HEK293T (cell line): ENCODE data around the gene FAM89A.

Experiments used
- CTCF ChIA-PET: fragments of 350-600 bp; formaldehyde crosslinking; extraction: SDS; loops from one replicate; lab custom pipeline; 2021; ENCODE audit warnings: antibody characterized with exemption, inconsistent platforms; lab: Yijun Ruan, JAX
- POLR2A ChIA-PET: fragments of 350-600 bp; formaldehyde crosslinking; extraction: SDS; loops from one replicate; lab custom pipeline; 2020; ENCODE audit warnings: antibody characterized with exemption, inconsistent platforms; lab: Yijun Ruan, JAX
- DNase-seq: peaks from one replicate; pipeline ENCODE4 v3.0.0; 2012; ENCODE audit warnings: mixed read lengths; ENCODE audit errors: extremely low spot score
- ARNT ChIP-seq: fragments of 450-650 bp; IDR thresholded peaks from 2 replicates; pipeline ENCODE4 v1.6.1; 2017; ENCODE audit warnings: mild to moderate bottlenecking
- BHLHE40 ChIP-seq: fragments of 450-650 bp; IDR thresholded peaks from 2 replicates; pipeline ENCODE4 v1.6.1; 2016; ENCODE audit warnings: mild to moderate bottlenecking, moderate library complexity, borderline replicate concordance
- CTBP1 ChIP-seq: fragments of 450-650 bp; IDR thresholded peaks from 2 replicates; pipeline ENCODE4 v1.6.1; 2016; ENCODE audit warnings: borderline replicate concordance
- ELF4 ChIP-seq: fragments of 450-650 bp; IDR thresholded peaks from 2 replicates; pipeline ENCODE4 v1.6.1; 2017; ENCODE audit warnings: antibody characterized with exemption
- FOXA1 ChIP-seq: fragments of 450-650 bp; IDR thresholded peaks from 2 replicates; pipeline ENCODE4 v1.6.1; 2016; ENCODE audit warnings: mild to moderate bottlenecking
- FOXK2 ChIP-seq: fragments of 450-650 bp; IDR thresholded peaks from 2 replicates; pipeline ENCODE4 v1.6.1; 2016; ENCODE audit warnings: mild to moderate bottlenecking
- FOXM1 ChIP-seq: fragments of 450-650 bp; IDR thresholded peaks from 2 replicates; pipeline ENCODE4 v1.6.1; 2017; ENCODE audit warnings: mild to moderate bottlenecking, borderline replicate concordance
- HDGF ChIP-seq: fragments of 450-650 bp; IDR thresholded peaks from 2 replicates; pipeline ENCODE4 v1.6.1; 2017; ENCODE audit warnings: antibody characterized with exemption, borderline replicate concordance
- L3MBTL2 ChIP-seq: fragments of 450-650 bp; conservative IDR thresholded peaks from 2 replicates; pipeline ENCODE4 v1.6.1; 2016; ENCODE audit warnings: mild to moderate bottlenecking
- LEF1 ChIP-seq: fragments of 450-650 bp; IDR thresholded peaks from 2 replicates; pipeline ENCODE4 v1.6.1; 2017; ENCODE audit warnings: mild to moderate bottlenecking, borderline replicate concordance
- NFRKB ChIP-seq: fragments of 450-650 bp; IDR thresholded peaks from 2 replicates; pipeline ENCODE4 v1.6.1; 2016; ENCODE audit warnings: mild to moderate bottlenecking, moderate library complexity
- PKNOX1 ChIP-seq: fragments of 450-650 bp; IDR thresholded peaks from 2 replicates; pipeline ENCODE4 v1.6.1; 2016
- SP1 ChIP-seq: fragments of 450-650 bp; IDR thresholded peaks from 2 replicates; pipeline ENCODE4 v1.6.1; 2017
- SUZ12 ChIP-seq: fragments of 450-650 bp; IDR thresholded peaks from 2 replicates; pipeline ENCODE4 v1.6.1; 2016; ENCODE audit warnings: mild to moderate bottlenecking
- TARDBP ChIP-seq: fragments of 450-650 bp; IDR thresholded peaks from 2 replicates; pipeline ENCODE4 v1.6.1; 2016
- ZNF384 ChIP-seq: fragments of 450-650 bp; IDR thresholded peaks from 2 replicates; pipeline ENCODE4 v1.6.1; 2016

FAM89A gene

GRCh38 chr1:230979389-230979716 is 60.7 kb downstream of the FAM89A start:
- POLR2A ChIA-PET = interaction anchor here (0.8 to 1.8 kb wide), 6 partner anchors 12 to 130 kb away, joined by 3 to 11 read pairs (median 5); no protein-coding TSS in a partner anchor
- DNase-seq = no peak
- TF ChIP-seq SP1 (no peak), TARDBP (no peak), ZNF384 (no peak), PKNOX1 (no peak), FOXK2 (no peak), FOXA1 (no peak)
- CTCF ChIA-PET = interaction anchor here (1.2 kb wide), 1 partner anchor 33 kb away, joined by 3 read pairs; no protein-coding TSS in a partner anchor

DNA sequence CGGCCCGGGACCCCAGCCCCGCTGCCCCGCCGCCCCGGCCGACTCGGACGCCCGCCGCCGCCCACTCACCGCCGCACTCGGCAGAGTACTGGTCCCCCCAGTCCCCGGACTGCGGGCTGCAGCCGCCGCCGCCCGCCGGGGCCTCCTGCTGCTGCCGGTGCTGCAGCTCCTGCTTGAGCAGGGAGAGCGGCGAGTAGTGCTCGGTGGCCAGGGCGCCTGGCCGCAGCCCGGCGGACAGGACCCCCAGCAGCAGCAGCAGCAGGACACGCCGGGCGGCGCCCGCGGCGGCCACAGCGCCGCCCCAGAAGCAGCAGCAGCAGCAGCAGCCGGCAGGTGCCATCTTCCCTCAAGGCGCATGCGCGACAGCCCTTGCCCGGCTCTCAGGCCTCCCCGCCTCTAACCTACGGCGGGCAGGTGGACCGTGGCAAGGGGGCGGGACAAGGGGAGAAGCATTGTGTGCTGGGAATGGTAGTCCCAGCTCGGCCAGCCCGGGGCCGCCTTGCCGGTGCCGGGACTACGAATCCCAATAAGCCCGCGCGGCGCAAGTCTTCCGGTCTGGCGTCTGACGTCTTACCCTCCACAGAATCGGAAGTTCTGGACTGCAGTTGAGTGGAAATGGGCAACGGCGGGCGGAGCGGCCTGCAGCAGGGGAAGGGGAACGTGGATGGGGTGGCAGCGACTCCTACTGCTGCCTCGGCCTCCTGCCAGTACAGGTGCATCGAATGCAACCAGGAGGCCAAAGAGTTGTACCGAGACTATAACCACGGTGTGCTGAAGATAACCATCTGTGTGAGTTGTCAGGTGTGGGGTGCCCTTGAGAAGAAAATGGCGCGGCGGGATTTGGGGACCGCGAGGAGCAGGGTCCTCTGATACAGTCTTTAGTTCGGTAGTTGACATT is 61.3 kb downstream of the FAM89A start, which contains the start of the genes ARV1 and TTC13:
ARV1 (plus strand) TSS at position 604 of the 898 bp plus-strand sequence; CDS start at position 616, 12 bp downstream.
TTC13 (minus strand) TSS at position 371 of the 898 bp plus-strand sequence; CDS start at position 340, 31 bp downstream.
- peak; percentile 100 for DNase-seq
- TF ChIP-seq HDGF (peak; percentile 100; the same call in 1 of the 2 replicates), L3MBTL2 (peak; percentile 88), ELF4 (peak; percentile 98), ARNT (0 out of 2 replicates have a peak, but pooled peaks have one; percentile 5), CTBP1 (peak; percentile 53; the same call in 1 of the 2 replicates), LEF1 (peak; percentile 10; the same call in 1 of the 2 replicates), FOXA1 (no peak), FOXK2 (no peak), SUZ12 (peak; percentile 84), FOXM1 (no peak), TARDBP (no peak), ZNF384 (no peak), SP1 (no peak), BHLHE40 (no peak), PKNOX1 (no peak; the same call in 1 of the 2 replicates), NFRKB (no peak)
- CTCF ChIA-PET = interaction anchor here (1.2 kb wide), 1 partner anchor 33 kb away, joined by 3 read pairs; no protein-coding TSS in a partner anchor
- POLR2A ChIA-PET = interaction anchor here (0.7 to 1.8 kb wide), 12 partner anchors 13 to 130 kb away, joined by 3 to 11 read pairs (median 4); no protein-coding TSS in a partner anchor

DNA sequence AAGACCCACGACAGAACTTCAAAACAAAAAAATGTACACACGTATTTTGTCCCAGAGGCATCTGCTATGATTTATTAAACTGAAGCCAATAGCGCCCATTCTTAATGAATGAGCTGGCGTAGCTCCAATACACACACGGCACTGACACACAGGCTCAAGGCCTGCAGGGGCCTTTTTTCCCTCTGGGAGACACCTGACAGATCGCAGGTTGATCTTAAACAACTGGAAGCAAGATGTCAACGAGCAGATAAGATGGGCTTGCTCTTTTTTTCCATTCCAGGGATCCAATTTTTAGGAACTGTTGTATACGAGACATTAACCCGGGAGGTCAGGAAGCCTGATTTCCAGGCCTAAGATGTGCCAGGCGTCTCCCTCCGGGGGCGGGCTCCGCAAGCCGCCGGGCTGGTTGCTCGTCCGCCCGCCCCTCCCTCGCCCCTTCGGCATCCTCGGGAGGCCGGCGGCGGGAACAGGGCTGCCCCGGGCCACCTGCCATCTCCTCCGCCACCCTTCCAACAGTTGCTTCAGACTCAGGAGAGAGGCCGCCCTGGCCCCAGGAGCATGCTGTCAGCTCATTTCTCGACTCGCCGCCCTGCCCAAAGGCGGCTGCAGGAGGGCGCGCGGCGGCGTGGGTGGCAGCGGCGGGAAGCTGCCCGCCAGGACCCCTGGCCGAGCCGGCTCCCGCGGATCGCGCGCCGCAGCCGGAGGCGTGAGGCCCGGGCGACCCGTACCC is 62.1 kb downstream of the FAM89A start:
- POLR2A ChIA-PET = interaction anchor here (0.7 to 1.8 kb wide), 13 partner anchors 14 to 131 kb away, joined by 3 to 11 read pairs (median 4); no protein-coding TSS in a partner anchor
- DNase-seq = peak; percentile 55
- TF ChIP-seq SUZ12 (no peak), CTBP1 (no peak), TARDBP (no peak), L3MBTL2 (0 out of 2 replicates have a peak, but pooled peaks have one; percentile 30), FOXK2 (no peak), FOXA1 (no peak), LEF1 (no peak), PKNOX1 (peak; percentile 60), FOXM1 (no peak), ELF4 (no peak), HDGF (no peak)
- CTCF ChIA-PET = interaction anchor here (0.7 to 1.2 kb wide), 2 partner anchors 32 to 252 kb away, joined by 3 read pairs; no protein-coding TSS in a partner anchor

GRCh38 chr1:230976825-230977747 is 63.0 kb downstream of the FAM89A start:
- POLR2A ChIA-PET = interaction anchor here (0.7 to 1.3 kb wide), 5 partner anchors 18 to 80 kb away, joined by 3 to 4 read pairs (median 4); no protein-coding TSS in a partner anchor
- CTCF ChIA-PET = interaction anchor here (0.7 kb wide), 1 partner anchor 253 kb away, joined by 3 read pairs; no protein-coding TSS in a partner anchor
- no peak for DNase-seq
- TF ChIP-seq HDGF = no peak
- TF ChIP-seq FOXK2 = no peak
- TF ChIP-seq SP1 = no peak
- TF ChIP-seq LEF1 = no peak
